H9 (cell line): Measurements from ENCODE around the gene FKBP10. TPM values are rescaled to one million over a fixed set of nuclear protein-coding genes. Genes with fewer than 3 reads are reported as not detected.

Experiments used
- DNase-seq: peaks from one replicate; pipeline ENCODE4 v3.0.0-alpha.2; 2017
- H2AFZ ChIP-seq: one replicate; pipeline ENCODE4 v1.6.1; 2013; ENCODE audit warnings: mild to moderate bottlenecking, low read length, control low read depth, moderate library complexity
- H2AK5ac ChIP-seq: 2 replicates; pipeline ENCODE4 v1.6.1; 2013; ENCODE audit warnings: low read length, control low read depth, mixed read lengths; ENCODE audit not compliant: insufficient read length
- H2BK120ac ChIP-seq: one replicate; pipeline ENCODE4 v1.6.1; 2013; ENCODE audit warnings: low read depth, mild to moderate bottlenecking, low read length, control low read depth, inconsistent platforms; ENCODE audit not compliant: poor library complexity, severe bottlenecking
- H2BK12ac ChIP-seq: 2 replicates; pipeline ENCODE4 v1.6.1; 2013; ENCODE audit warnings: low read length, control low read depth, mixed read lengths, low read depth; ENCODE audit not compliant: insufficient read length
- H2BK15ac ChIP-seq: 2 replicates; pipeline ENCODE4 v1.6.1; 2013; ENCODE audit warnings: low read depth, low read length, control low read depth
- H2BK20ac ChIP-seq: one replicate; pipeline ENCODE4 v1.6.1; 2013; ENCODE audit warnings: low read depth, mild to moderate bottlenecking, low read length, control low read depth, inconsistent platforms; ENCODE audit not compliant: poor library complexity, severe bottlenecking
- H2BK5ac ChIP-seq: 2 replicates; pipeline ENCODE4 v1.6.1; 2013; ENCODE audit warnings: low read length, control low read depth, mixed read lengths; ENCODE audit not compliant: insufficient read length
- H3K14ac ChIP-seq: 2 replicates; pipeline ENCODE4 v1.6.1; 2013; ENCODE audit warnings: low read length, control low read depth; ENCODE audit not compliant: insufficient read depth
- H3K18ac ChIP-seq: 2 replicates; pipeline ENCODE4 v1.6.1; 2013; ENCODE audit warnings: low read depth, mild to moderate bottlenecking, mixed read lengths, low read length, control low read depth; ENCODE audit not compliant: insufficient read length
- H3K23ac ChIP-seq: 2 replicates; pipeline ENCODE4 v1.6.1; 2013; ENCODE audit warnings: low read length, control low read depth, mixed read lengths, low read depth; ENCODE audit not compliant: insufficient read length
- H3K23me2 ChIP-seq: 2 replicates; pipeline ENCODE4 v1.6.1; 2013; ENCODE audit warnings: low read depth, mild to moderate bottlenecking, mixed read lengths, low read length, control low read depth; ENCODE audit not compliant: insufficient read length, poor library complexity, severe bottlenecking
- H3K27ac ChIP-seq: 2 replicates; pipeline ENCODE4 v1.5.1; 2013; ENCODE audit warnings: low read length, control low read depth, mixed read lengths, low read depth; ENCODE audit not compliant: insufficient read length
- H3K27me3 ChIP-seq: 2 replicates; pipeline ENCODE4 v1.6.1; 2013; ENCODE audit warnings: low read length, control low read depth, inconsistent platforms; ENCODE audit not compliant: insufficient read depth
- H3K4ac ChIP-seq: 2 replicates; pipeline ENCODE4 v1.6.1; 2013; ENCODE audit warnings: low read depth, mild to moderate bottlenecking, control low read depth, inconsistent platforms, low read length, moderate library complexity
- H3K4me1 ChIP-seq: 2 replicates; pipeline ENCODE4 v1.6.1; 2013; ENCODE audit warnings: low read length, control low read depth, inconsistent platforms; ENCODE audit not compliant: insufficient read depth
- H3K4me2 ChIP-seq: 2 replicates; pipeline ENCODE4 v1.6.1; 2013; ENCODE audit warnings: low read length, control low read depth, mixed read lengths; ENCODE audit not compliant: insufficient read length, insufficient read depth
- H3K56ac ChIP-seq: 2 replicates; pipeline ENCODE4 v1.6.1; 2013; ENCODE audit warnings: low read depth, mild to moderate bottlenecking, mixed read lengths, low read length, control low read depth; ENCODE audit not compliant: insufficient read length
- H3K79me1 ChIP-seq: 2 replicates; pipeline ENCODE4 v1.6.1; 2013; ENCODE audit warnings: low read depth, mild to moderate bottlenecking, moderate library complexity, low read length, control low read depth, inconsistent platforms; ENCODE audit not compliant: insufficient read depth, poor library complexity, severe bottlenecking
- H3K79me2 ChIP-seq: 2 replicates; pipeline ENCODE4 v1.6.1; 2013; ENCODE audit warnings: low read length, control low read depth, inconsistent platforms; ENCODE audit not compliant: insufficient read depth
- H3K9ac ChIP-seq: 2 replicates; pipeline ENCODE4 v1.6.1; 2013; ENCODE audit warnings: low read length, control low read depth, mixed read lengths; ENCODE audit not compliant: insufficient read length; ENCODE audit errors: extremely low read depth
- H3K9me3 ChIP-seq: one replicate; pipeline ENCODE4 v1.6.1; 2013; ENCODE audit warnings: low read depth, low read length, inconsistent platforms; ENCODE audit not compliant: control insufficient read depth
- H3T11ph ChIP-seq: one replicate; pipeline ENCODE4 v1.6.1; 2013; ENCODE audit warnings: mild to moderate bottlenecking, low read length, control low read depth, inconsistent platforms
- H4K20me1 ChIP-seq: one replicate; pipeline ENCODE4 v1.6.1; 2013; ENCODE audit not compliant: control insufficient read depth, insufficient read length, insufficient read depth
- H4K5ac ChIP-seq: 2 replicates; pipeline ENCODE4 v1.6.1; 2013; ENCODE audit warnings: low read depth, mild to moderate bottlenecking, mixed read lengths, low read length, control low read depth; ENCODE audit not compliant: insufficient read length
- H4K8ac ChIP-seq: replicated peaks from 2 replicates; pipeline ENCODE4 v1.6.1; 2013; ENCODE audit warnings: low read length, control low read depth, mixed read lengths, low read depth; ENCODE audit not compliant: insufficient read length
- H4K91ac ChIP-seq: 2 replicates; pipeline ENCODE4 v1.6.1; 2013; ENCODE audit warnings: low read depth, mild to moderate bottlenecking, moderate library complexity, mixed read lengths, low read length, control low read depth; ENCODE audit not compliant: insufficient read length
- H3K27ac Mint-ChIP-seq, 3 experiments: 2 replicates in 2 of 3; 3 replicates in 1 of 3; pipeline ENCODE4 v1.8.0; 2020 to 2021; ENCODE audit warnings: mixed read lengths in 3 of 3, mild to moderate bottlenecking in 1 of 3, moderate library complexity in 1 of 3
- H3K27me3 Mint-ChIP-seq: 2 replicates; pipeline ENCODE4 v1.8.0; 2021; ENCODE audit warnings: low read depth, mild to moderate bottlenecking, moderate library complexity, mixed read lengths
- H3K36me3 Mint-ChIP-seq, 3 experiments: 2 replicates in 2 of 3; 3 replicates in 1 of 3; pipeline ENCODE4 v1.8.0; 2020 to 2021; ENCODE audit warnings: low read depth in 3 of 3, mixed read lengths in 3 of 3; ENCODE audit not compliant: insufficient read depth in 1 of 3
- H3K4me1 Mint-ChIP-seq, 2 experiments: 2 replicates each; pipeline ENCODE4 v1.8.0; 2020; ENCODE audit warnings: mixed read lengths in 2 of 2
- H3K4me3 Mint-ChIP-seq, 2 experiments: 2 replicates in 1 of 2; 3 replicates in 1 of 2; pipeline ENCODE4 v1.8.0; 2020 to 2021; ENCODE audit warnings: mild to moderate bottlenecking in 2 of 2, mixed read lengths in 2 of 2, moderate library complexity in 1 of 2
- H3K9me3 Mint-ChIP-seq, 2 experiments: 2 replicates in 1 of 2; 3 replicates in 1 of 2; pipeline ENCODE4 v1.8.0; 2020; ENCODE audit warnings: mild to moderate bottlenecking in 2 of 2, mixed read lengths in 2 of 2, moderate library complexity in 1 of 2
- WGBS: extraction: QIAGEN DNeasy Blood & Tissue Kit; methylation state at CpG from one replicate; pipeline ENCODE4 v1.1.7; 2013; ENCODE audit warnings: missing lambda C conversion rate, low lambda C conversion rate, mixed read lengths; ENCODE audit not compliant: insufficient read length; ENCODE audit errors: extremely low coverage; 5-methylcytosine and 5-hydroxymethylcytosine counted together
- total RNA-seq: library from RNA; stranded (reverse); gene quantifications from 2 replicates; pipeline ENCODE4 v1.2.1, GENCODE V29; 2021
- TF ChIP-seq, protein P1 (sequence below): fragments of 200-600 bp; sonication (generic); conservative IDR thresholded peaks from 3 replicates; pipeline ENCODE4 v1.8.0; 2021; ENCODE audit warnings: antibody characterized with exemption, mild to moderate bottlenecking

FKBP10 gene
- total RNA-seq, 1 experiment from 2014 or later = 166 TPM

DNA sequence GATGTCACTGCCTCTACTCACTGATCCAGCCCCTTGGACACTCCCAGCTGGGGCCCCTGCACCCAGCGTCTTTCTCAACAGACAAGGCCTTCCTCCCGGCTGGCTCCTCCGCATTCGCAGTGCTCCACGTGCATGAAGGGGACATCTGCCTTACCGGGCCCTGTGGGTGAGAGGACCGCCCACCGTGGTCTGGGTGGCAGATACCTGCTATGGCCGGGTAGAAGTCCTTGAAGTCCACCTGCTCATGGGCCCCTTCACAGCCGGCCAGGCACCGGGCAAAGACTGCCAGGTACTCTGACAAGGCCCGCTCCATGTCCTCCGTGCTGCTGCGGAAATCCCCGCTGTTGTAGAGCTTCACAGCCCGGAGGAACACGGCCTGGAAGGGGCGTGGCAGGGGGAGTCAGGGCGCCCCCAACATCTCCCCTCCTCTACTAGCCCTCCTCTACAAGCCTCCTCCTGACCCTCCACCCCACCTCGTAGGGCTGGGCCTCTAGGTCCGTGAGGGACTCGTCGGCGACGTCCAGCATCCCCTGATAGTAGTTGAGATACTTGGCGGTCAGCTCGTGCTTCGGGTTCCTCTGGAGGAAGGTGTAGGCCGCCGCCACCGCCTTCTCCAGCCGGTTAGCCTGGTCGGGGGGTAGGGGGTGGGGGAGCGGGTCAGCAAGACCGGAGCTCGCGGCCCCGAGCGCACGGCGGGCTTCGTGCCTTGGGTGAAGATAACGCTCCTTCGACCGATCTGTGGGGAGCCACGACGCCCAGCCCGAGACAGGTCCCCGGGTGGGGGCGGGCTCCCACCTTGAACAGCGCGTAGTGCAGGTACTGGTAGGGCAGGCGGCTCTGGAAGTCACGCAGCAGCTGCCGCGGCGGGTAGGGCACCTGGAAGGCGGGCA is 1.9 kb upstream of the FKBP10 start:
- no peak overlapping the region; a peak in 2 of 7 replicates for H3K27ac Mint-ChIP-seq

More for the DNA sequence above, 1.9 kb upstream of the FKBP10 start:
- Mint-ChIP-seq H3K36me3 (peaks cover 25 to 27% (median 26%) of the 10 kb centered on the region in 3 experiments), H3K9me3 (peaks cover 0 to 10% of the 10 kb centered on the region in 2 experiments; a peak in 3 of 5 replicates), H3K4me1 (peaks cover 23 to 24% of the 10 kb centered on the region in 2 experiments), H3K27me3 (peaks cover 11% of the 10 kb centered on the region), H3K4me3 (peak overlapping the region; percentile 91 to 99)
- peak overlapping the region; percentile 76 for H3K4me2 ChIP-seq
- no peaks in the 10 kb centered on the region for H3K27me3 ChIP-seq
- H3K27ac ChIP-seq = no peak overlapping the region
- H3K79me2 ChIP-seq = peaks cover 14% of the 10 kb centered on the region; the same call in 1 of the 2 replicates
- H3K23me2 ChIP-seq = peaks cover 16% of the 10 kb centered on the region
- no peak overlapping the region for H3K23ac ChIP-seq
- no peak overlapping the region for H3T11ph ChIP-seq
- no peak overlapping the region for H4K5ac ChIP-seq
- no peak overlapping the region for H2BK15ac ChIP-seq
- no peak overlapping the region for H3K56ac ChIP-seq
- no peak overlapping the region for H3K18ac ChIP-seq
- H2BK12ac ChIP-seq = no peak overlapping the region
- no CpG with 5 or more reads among the region's 58 CpGs for WGBS
- peak; percentile 49 for DNase-seq
- H3K79me1 ChIP-seq = peaks cover 2% of the 10 kb centered on the region
- peaks cover 4% of the 10 kb centered on the region; the same call in 1 of the 2 replicates for H3K4me1 ChIP-seq
- no peak overlapping the region for H2BK5ac ChIP-seq
- no peak overlapping the region for H2BK120ac ChIP-seq
- no peak overlapping the region for H3K9ac ChIP-seq
- no peaks in the 10 kb centered on the region for H3K9me3 ChIP-seq
- no peak overlapping the region for H2AFZ ChIP-seq
- H4K20me1 ChIP-seq = no peaks in the 10 kb centered on the region
- H2BK20ac ChIP-seq = no peak overlapping the region
- 0 out of 2 replicates have a peak overlapping the region, but pooled peaks have one; percentile 1 for H3K14ac ChIP-seq
- no peak overlapping the region for H4K8ac ChIP-seq
- no peak overlapping the region for H2AK5ac ChIP-seq
- no peak overlapping the region for H3K4ac ChIP-seq
- H4K91ac ChIP-seq = no peak overlapping the region
- TF ChIP-seq, protein P1, sequence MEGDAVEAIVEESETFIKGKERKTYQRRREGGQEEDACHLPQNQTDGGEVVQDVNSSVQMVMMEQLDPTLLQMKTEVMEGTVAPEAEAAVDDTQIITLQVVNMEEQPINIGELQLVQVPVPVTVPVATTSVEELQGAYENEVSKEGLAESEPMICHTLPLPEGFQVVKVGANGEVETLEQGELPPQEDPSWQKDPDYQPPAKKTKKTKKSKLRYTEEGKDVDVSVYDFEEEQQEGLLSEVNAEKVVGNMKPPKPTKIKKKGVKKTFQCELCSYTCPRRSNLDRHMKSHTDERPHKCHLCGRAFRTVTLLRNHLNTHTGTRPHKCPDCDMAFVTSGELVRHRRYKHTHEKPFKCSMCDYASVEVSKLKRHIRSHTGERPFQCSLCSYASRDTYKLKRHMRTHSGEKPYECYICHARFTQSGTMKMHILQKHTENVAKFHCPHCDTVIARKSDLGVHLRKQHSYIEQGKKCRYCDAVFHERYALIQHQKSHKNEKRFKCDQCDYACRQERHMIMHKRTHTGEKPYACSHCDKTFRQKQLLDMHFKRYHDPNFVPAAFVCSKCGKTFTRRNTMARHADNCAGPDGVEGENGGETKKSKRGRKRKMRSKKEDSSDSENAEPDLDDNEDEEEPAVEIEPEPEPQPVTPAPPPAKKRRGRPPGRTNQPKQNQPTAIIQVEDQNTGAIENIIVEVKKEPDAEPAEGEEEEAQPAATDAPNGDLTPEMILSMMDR = no peak
